DMS53 (cell line): ENCODE measurements around the gene ACAA2.
"Not testable (repeated sequence)": the region's sequence is repeated elsewhere in the genome, so short reads cannot be mapped to it uniquely, and the experiment has no call there.

Source experiments
- DNase-seq: peaks from one replicate; lab custom pipeline; 2025; lab: John Stamatoyannopoulos, UW

The ACAA2 gene

GRCh38 chr18:49811151-49811938, 2.0 kb downstream of the ACAA2 start:
- DNase-seq, result peak; percentile 30

GRCh38 chr18:49808553-49809191, 4.7 kb downstream of the ACAA2 start:
- DNase-seq, result not testable (repeated sequence)

GRCh38 chr18:49804096-49804495, 9.2 kb downstream of the ACAA2 start:
- DNase-seq, result no peak

- no peak for DNase-seq
Observed at GRCh38 chr18:49802623-49803022, 10.7 kb downstream of the ACAA2 start.

- DNase-seq, result not testable (repeated sequence)
Observed at GRCh38 chr18:49800491-49800890, 12.8 kb downstream of the ACAA2 start.

- not testable (repeated sequence) for DNase-seq
Observed at GRCh38 chr18:49799806-49800205, 13.5 kb downstream of the ACAA2 start.

- no peak for DNase-seq
Observed at GRCh38 chr18:49798001-49798400, 15.3 kb downstream of the ACAA2 start.

- DNase-seq, result peak; percentile 41
Observed at GRCh38 chr18:49795612-49796552, 17.5 kb downstream of the ACAA2 start.

GRCh38 chr18:49794743-49795142, 18.6 kb downstream of the ACAA2 start:
- DNase-seq, result no peak

- not testable (repeated sequence) for DNase-seq
Observed at GRCh38 chr18:49789560-49790134, 23.7 kb downstream of the ACAA2 start.

- peak; percentile 78 for DNase-seq
Observed at GRCh38 chr18:49788327-49788898, 24.9 kb downstream of the ACAA2 start.

- DNase-seq, result no peak
Observed at GRCh38 chr18:49786019-49786720, 27.2 kb downstream of the ACAA2 start.

GRCh38 chr18:49784427-49785185, 28.7 kb downstream of the ACAA2 start:
- DNase-seq, result peak; percentile 27

GRCh38 chr18:49783631-49784030, 29.7 kb downstream of the ACAA2 start:
- DNase-seq, result not testable (repeated sequence)

GRCh38 chr18:49778826-49779465, 34.4 kb downstream of the ACAA2 start:
- no peak for DNase-seq

GRCh38 chr18:49769047-49769728, 44.1 kb downstream of the ACAA2 start:
- no peak for DNase-seq

- DNase-seq, result peak; percentile 84
Observed at GRCh38 chr18:49768051-49768391, 45.3 kb downstream of the ACAA2 start.

GRCh38 chr18:49767111-49768050, 46.0 kb downstream of the ACAA2 start:
- DNase-seq, result no peak
